Heart right ventricle (tissue), 16 donors: ENCODE results near the gene SSR3. TPM values are rescaled to one million over a fixed set of nuclear protein-coding genes. Genes with fewer than 3 reads are reported as not detected.
A peak's percentile ranks its signal among the peaks of the same experiment; 100 is the strongest.

ENCODE experiments used
- ATAC-seq, 8 donors: fragments of 200-7000 bp; cut with Tn5 transposase; one replicate each; pipeline ENCODE4 v1.9.1; 2020; ENCODE audit warnings: mild to moderate bottlenecking in 8 of 8, moderate library complexity in 8 of 8, moderate number of reproducible peaks in 1 of 8
- DNase-seq, 2 donors: peaks; one replicate each; pipeline ENCODE4 v3.0.0-alpha.2; 2020
- H3K27ac ChIP-seq, 10 donors: fragments of 200-600 bp; sonication (generic) in 2 of 10; one replicate each; pipeline versions ENCODE4 v1.5.0 to v1.8.0; 2020 to 2022; ENCODE audit warnings: mild to moderate bottlenecking in 3 of 10
- H3K27me3 ChIP-seq, 7 donors: fragments of 200-600 bp; one replicate each; pipeline ENCODE4 v1.8.0; 2021 to 2022; ENCODE audit warnings: mild to moderate bottlenecking in 2 of 7
- H3K36me3 ChIP-seq, 9 donors: fragments of 200-600 bp; sonication (generic) in 1 of 9; one replicate each; pipeline versions ENCODE4 v1.5.0 to v1.8.0; 2020 to 2022; ENCODE audit warnings: mild to moderate bottlenecking in 2 of 9
- H3K4me1 ChIP-seq, 9 donors: fragments of 200-600 bp; sonication (generic) in 1 of 9; one replicate each; pipeline versions ENCODE4 v1.5.0 to v1.8.0; 2020 to 2022; ENCODE audit warnings: mild to moderate bottlenecking in 4 of 9
- H3K4me3 ChIP-seq, 10 donors: fragments of 200-600 bp; sonication (generic) in 2 of 10; one replicate each; pipeline versions ENCODE4 v1.5.0 to v1.8.0; 2020 to 2022; ENCODE audit warnings: mild to moderate bottlenecking in 7 of 10, moderate library complexity in 2 of 10
- H3K9me3 ChIP-seq, 11 donors: fragments of 200-600 bp in 10 of 11; sonication (generic) in 2 of 11; one replicate each; pipeline versions ENCODE4 v1.5.0 to v1.8.0; 2013 to 2022; ENCODE audit warnings: mild to moderate bottlenecking in 2 of 11, control low read depth in 1 of 11, moderate library complexity in 1 of 11
- WGBS, 2 donors: extraction: QIAGEN DNeasy Blood & Tissue Kit; methylation state at CpG; one replicate each; pipeline ENCODE4 v1.1.7; 2013; ENCODE audit warnings: inconsistent platforms in 1 of 2; 5-methylcytosine and 5-hydroxymethylcytosine counted together
- intact Hi-C, 10 donors: fragments of 100-400 bp; cut with DNase I; formaldehyde crosslinking; loops; one replicate each; pipeline versions ENCODE4 v1.11.1 to v1.14.2; 2022
- long read RNA-seq, 3 donors: library from polyadenylated mRNA; unstranded; transcript quantifications; one replicate each; pipeline ENCODE4 v2.0.0, GENCODE V29; 2020 to 2021
- polyA plus RNA-seq, 2 donors: library from polyadenylated mRNA; stranded (reverse); fragments of 200-250 nt; gene quantifications; one replicate each; pipeline ENCODE4 v1.2.3, GENCODE V29; 2013
- total RNA-seq, 10 donors: library from RNA; stranded (reverse); fragmentation: NEBNext Ultra II Directional in 3 of 10; extraction: Animal tissue kit (Norgen Biotek cat#: 25700) in 3 of 10; gene quantifications; one replicate each; pipeline versions ENCODE4 v1.2.1 to v1.2.4, GENCODE V29; 2021 to 2023
- TF ChIP-seq, protein P1 (sequence below), 9 donors: fragments of 200-600 bp; sonication (generic) in 2 of 9; IDR thresholded peaks; one replicate each; pipeline versions ENCODE4 v1.5.0 to v1.8.0; 2021 to 2022; ENCODE audit warnings: antibody characterized with exemption in 9 of 9, mild to moderate bottlenecking in 5 of 9, moderate library complexity in 1 of 9
- donor health status: Arrhythmogenic right ventricular cardiomyopathy.
- donor health status: ischemic (EF 13 %, LVEDD 7.1; RV severe dilation, severe dysfunction).
- donor health status: healthy with polysubstance abuse.
- donor health status: DM: no; HTN: yes; CAD: no.
- donor health status: DM: no; HTN: no; CAD: no.
- donor health status: ischemic (EF 25% LVEDD 6.9; RV normal size, moderate dysfunction).
- donor health status: ischemic (EF 25% LVEDD 5.7; RV mildly dilated, moderate dysfunction).
- donor health status: healthy.
- donor health status: DM: yes; HTN: yes; CAD: no.
- donor health status: Ischemic cardiomyopathy.
- donor health status: ischemic (EF 35%, LVEDD 5.7; RV mildly dilated, moderate dysfunction).
- donor health status: nonischemic (EF 11% LVEDD 7.7; RV severe dilation, severe dysfunction).
- donor health status: DM: yes; HTN: yes; CAD: no.
- donor health status: PGD.
- donor health status: ischemic (EF 29% LVEDD 5.4; RV normal size, mild dysfunction).
- donor health status: nonischemic (EF 23%, LVEDD 6.1; RV moderate dilation, normal function).

The SSR3 gene
- total RNA-seq = 100 to 1,000 TPM; 172 to 256 (median 216) TPM
- polyA plus RNA-seq = 100 to 1,000 TPM in 1 of 2 donors, 10 to 100 TPM in 1; 75.8 to 602 TPM
- long read RNA-seq, donor 1, transcript SSR3-201 (5 exons, 3,716 nt) = major isoform, 188 of 258 reads
- long read RNA-seq, donor 1, partial matches to known transcripts = 0 of 258 reads
- long read RNA-seq, donor 1, other reads (novel, unspliced or antisense) = 64 of 258 reads
- long read RNA-seq, donor 2, transcript SSR3-201 (5 exons, 3,716 nt) = major isoform, 170 of 238 reads
- long read RNA-seq, donor 2, partial matches to known transcripts = 0 of 238 reads
- long read RNA-seq, donor 2, other reads (novel, unspliced or antisense) = 64 of 238 reads
- long read RNA-seq, donor 3, transcript SSR3-201 (5 exons, 3,716 nt) = major isoform, 537 of 594 reads
- long read RNA-seq, donor 3, transcript SSR3-204 (4 exons, 873 nt) = minor isoform, 7 of 594 reads
- long read RNA-seq, donor 3, partial matches to known transcripts = 3 of 594 reads
- long read RNA-seq, donor 3, other reads (novel, unspliced or antisense) = 41 of 594 reads

DNA sequence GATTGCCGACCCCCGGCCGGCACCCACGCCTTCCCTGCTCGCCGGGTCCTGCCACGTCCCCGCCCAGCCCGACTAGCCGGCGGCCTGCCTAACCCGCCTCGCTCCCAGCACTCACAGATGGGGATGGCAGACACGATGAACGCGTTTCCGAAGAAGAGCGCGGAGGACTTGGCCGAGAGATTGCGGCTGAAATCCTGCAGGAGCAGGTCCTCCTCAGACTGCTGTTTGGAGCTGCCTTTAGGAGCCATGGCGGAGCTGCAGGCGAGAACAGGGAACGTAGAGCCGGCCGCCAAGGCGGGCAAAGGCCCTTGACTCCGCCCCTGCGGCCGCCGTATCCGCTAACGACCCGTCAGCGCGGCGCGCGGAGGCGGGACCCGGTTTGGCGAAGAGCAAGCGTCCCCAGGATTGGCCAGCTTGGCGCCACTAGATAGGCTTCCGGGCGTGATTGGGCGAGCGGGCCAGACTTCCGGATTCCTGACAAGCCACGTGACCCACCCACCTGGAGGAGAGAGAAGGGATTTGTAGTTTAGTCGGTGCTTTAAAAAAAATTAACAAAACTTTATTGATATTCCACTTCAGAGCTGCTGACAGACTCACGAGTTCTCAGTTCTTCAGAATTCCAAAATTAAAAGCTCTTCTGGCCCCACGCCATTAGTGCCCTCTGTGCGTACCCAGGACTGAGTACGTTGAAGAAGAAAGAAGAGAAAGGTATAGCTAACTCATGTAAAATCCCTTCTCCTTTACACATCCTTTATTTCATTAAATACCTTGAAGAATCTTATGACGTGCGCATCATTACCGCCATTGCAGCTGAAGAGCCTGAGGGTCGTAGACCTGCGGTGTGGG, at the start of gene SSR3:
Gene SSR3 (minus strand): TSS at position 276 of the 846 bp plus-strand sequence. CDS start 28 bp downstream, at position 248.
- intact Hi-C loops = loop anchor here in 8 of 10 donors (1.0 to 10.0 kb wide), 11 partner anchors 47 to 590 kb away; partner anchors contain the start of gene TIPARP (in 6 of the 8)
- TF ChIP-seq, protein P1, sequence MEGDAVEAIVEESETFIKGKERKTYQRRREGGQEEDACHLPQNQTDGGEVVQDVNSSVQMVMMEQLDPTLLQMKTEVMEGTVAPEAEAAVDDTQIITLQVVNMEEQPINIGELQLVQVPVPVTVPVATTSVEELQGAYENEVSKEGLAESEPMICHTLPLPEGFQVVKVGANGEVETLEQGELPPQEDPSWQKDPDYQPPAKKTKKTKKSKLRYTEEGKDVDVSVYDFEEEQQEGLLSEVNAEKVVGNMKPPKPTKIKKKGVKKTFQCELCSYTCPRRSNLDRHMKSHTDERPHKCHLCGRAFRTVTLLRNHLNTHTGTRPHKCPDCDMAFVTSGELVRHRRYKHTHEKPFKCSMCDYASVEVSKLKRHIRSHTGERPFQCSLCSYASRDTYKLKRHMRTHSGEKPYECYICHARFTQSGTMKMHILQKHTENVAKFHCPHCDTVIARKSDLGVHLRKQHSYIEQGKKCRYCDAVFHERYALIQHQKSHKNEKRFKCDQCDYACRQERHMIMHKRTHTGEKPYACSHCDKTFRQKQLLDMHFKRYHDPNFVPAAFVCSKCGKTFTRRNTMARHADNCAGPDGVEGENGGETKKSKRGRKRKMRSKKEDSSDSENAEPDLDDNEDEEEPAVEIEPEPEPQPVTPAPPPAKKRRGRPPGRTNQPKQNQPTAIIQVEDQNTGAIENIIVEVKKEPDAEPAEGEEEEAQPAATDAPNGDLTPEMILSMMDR (IDR thresholded peaks at IDR 0.05) = peak in 5 of 9 donors; percentile 11 to 41 (median 25)
- Histone ChIP-seq H3K9me3 (no peaks in the 10 kb centered on the region), H3K4me1 (peaks cover 0 to 64% (median 45%) of the 10 kb centered on the region in 9 donors), H3K4me3 (peak within 1 kb of the TSS; percentile 63 to 96 (median 80)), H3K27me3 (no peaks in the 10 kb centered on the region), H3K36me3 (peaks cover 0 to 34% (median 6%) of the 10 kb centered on the region in 9 donors), H3K27ac (peak within 1 kb of the TSS; percentile 76 to 97 (median 92))
- DNase-seq = peak; percentile 99
- 2 to 4% methylated on average over 57 to 60 of the region's 60 CpGs for WGBS, 2 donors
- ATAC-seq = peak; percentile 99 to 100 (median 100)

GRCh38 chr3:156604064-156604641, 49.2 kb upstream of the SSR3 start:
- intact Hi-C loops = loop anchor here in 1 of 10 donors (5.0 kb wide), 1 partner anchor 47 kb away; the partner anchor contains the start of gene SSR3
- WGBS, 2 donors = 96 to 98% methylated on average over 2 of the region's 2 CpGs
- Histone ChIP-seq H3K4me3 (no peak overlapping the region), H3K9me3 (no peaks in the 10 kb centered on the region), H3K4me1 (peaks cover 0 to 28% (median 9%) of the 10 kb centered on the region in 9 donors), H3K27ac (no peak overlapping the region), H3K27me3 (no peaks in the 10 kb centered on the region), H3K36me3 (no peaks in the 10 kb centered on the region)
- ATAC-seq (no peak), DNase-seq (no peak)
- TF ChIP-seq, protein P1 (IDR thresholded peaks at IDR 0.05) = no peak

GRCh38 chr3:156603379-156604017, 48.6 kb upstream of the SSR3 start:
- H3K4me3 ChIP-seq = no peak overlapping the region
- no peaks in the 10 kb centered on the region for H3K36me3 ChIP-seq
- WGBS, 2 donors = 62% methylated on average over 2 of the region's 2 CpGs
- TF ChIP-seq, protein P1 (IDR thresholded peaks at IDR 0.05) = no peak
- intact Hi-C loops = loop anchor here in 1 of 10 donors (5.0 kb wide), 1 partner anchor 46 kb away; the partner anchor contains the start of gene SSR3
- no peaks in the 10 kb centered on the region for H3K27me3 ChIP-seq
- H3K4me1 ChIP-seq = peaks cover 0 to 29% (median 9%) of the 10 kb centered on the region in 9 donors
- DNase-seq = no peak
- peak in 1 of 8 donors; percentile 79 for ATAC-seq
- H3K27ac ChIP-seq = no peak overlapping the region
- no peaks in the 10 kb centered on the region for H3K9me3 ChIP-seq
